ENCODE measurements around the gene MGAT4B. TPM values are rescaled to one million over a fixed set of nuclear protein-coding genes. Genes with fewer than 3 reads are reported as not detected.

The MGAT4B gene
- total RNA-seq, 3 donors from 2014 or later (not counting 1 experiment from before 2014, with no cell fraction given), result 143 to 159 (median 144) TPM

- intact Hi-C loops (cut with micrococcal nuclease), result loop anchor here (2.0 kb wide), 1 partner anchor 98 kb away; no protein-coding TSS in a partner anchor
- peaks cover 44% of the 10 kb centered on the region for H3K4me1 ChIP-seq (ENCODE audit: control insufficient read depth, insufficient read depth, low read length)
- no peaks in the 10 kb centered on the region for H3K36me3 Mint-ChIP-seq
- H3K4me3 ChIP-seq (ENCODE audit: low read length), result no peak overlapping the region
- peaks cover 22 to 38% of the 10 kb centered on the region in 2 donors for H3K4me1 Mint-ChIP-seq
- peak overlapping the region; percentile 70 for H3K4me3 Mint-ChIP-seq
- peaks cover 12% of the 10 kb centered on the region for H3K36me3 ChIP-seq (ENCODE audit: control insufficient read depth, insufficient read depth, low read length)
- H3K9me3 ChIP-seq (ENCODE audit: control insufficient read depth, insufficient read depth, low read length), result no peaks in the 10 kb centered on the region
- H3K9me3 Mint-ChIP-seq, result no peaks in the 10 kb centered on the region
- no peak overlapping the region for H3K27ac ChIP-seq (ENCODE audit: low read length)
- H3K27me3 ChIP-seq (ENCODE audit: control insufficient read depth, insufficient read depth, low read length), result no peaks in the 10 kb centered on the region
- 95% methylated on average over 3 of the region's 3 CpGs for WGBS (ENCODE audit: insufficient coverage)
- no peaks in the 10 kb centered on the region for H3K27me3 Mint-ChIP-seq (ENCODE audit: low read depth in 2 of 2)
- DNase-seq (no peak), ATAC-seq (no peak)
- TF ChIP-seq CTCF (IDR thresholded peaks at IDR 0.05), result no peak
- H3K27ac Mint-ChIP-seq, result peak overlapping the region in 1 of 2 donors; percentile 85
Measured at GRCh38 chr5:179794575-179794974, 12.1 kb downstream of the MGAT4B start.

- Mint-ChIP-seq H3K27me3 (ENCODE audit: low read depth in 2 of 2) (no peaks in the 10 kb centered on the region), H3K27ac (peak overlapping the region; percentile 67 to 85), H3K36me3 (no peaks in the 10 kb centered on the region), H3K4me1 (peaks cover 22 to 38% of the 10 kb centered on the region in 2 donors), H3K4me3 (peak overlapping the region; percentile 61), H3K9me3 (no peaks in the 10 kb centered on the region)
- DNase-seq (no peak), ATAC-seq (no peak)
- no peaks in the 10 kb centered on the region for H3K27me3 ChIP-seq (ENCODE audit: control insufficient read depth, insufficient read depth, low read length)
- no peak overlapping the region for H3K27ac ChIP-seq (ENCODE audit: low read length)
- intact Hi-C loops (cut with micrococcal nuclease), result loop anchor here (2.0 kb wide), 1 partner anchor 97 kb away; no protein-coding TSS in a partner anchor
- peaks cover 44% of the 10 kb centered on the region for H3K4me1 ChIP-seq (ENCODE audit: control insufficient read depth, insufficient read depth, low read length)
- H3K36me3 ChIP-seq (ENCODE audit: control insufficient read depth, insufficient read depth, low read length), result peaks cover 9% of the 10 kb centered on the region
- no peaks in the 10 kb centered on the region for H3K9me3 ChIP-seq (ENCODE audit: control insufficient read depth, insufficient read depth, low read length)
- TF ChIP-seq CTCF (IDR thresholded peaks at IDR 0.05), result no peak
- 68% methylated on average over 3 of the region's 3 CpGs for WGBS (ENCODE audit: insufficient coverage)
- H3K4me3 ChIP-seq (ENCODE audit: low read length), result no peak overlapping the region
Measured at GRCh38 chr5:179794171-179794570, 12.5 kb downstream of the MGAT4B start.

DNA sequence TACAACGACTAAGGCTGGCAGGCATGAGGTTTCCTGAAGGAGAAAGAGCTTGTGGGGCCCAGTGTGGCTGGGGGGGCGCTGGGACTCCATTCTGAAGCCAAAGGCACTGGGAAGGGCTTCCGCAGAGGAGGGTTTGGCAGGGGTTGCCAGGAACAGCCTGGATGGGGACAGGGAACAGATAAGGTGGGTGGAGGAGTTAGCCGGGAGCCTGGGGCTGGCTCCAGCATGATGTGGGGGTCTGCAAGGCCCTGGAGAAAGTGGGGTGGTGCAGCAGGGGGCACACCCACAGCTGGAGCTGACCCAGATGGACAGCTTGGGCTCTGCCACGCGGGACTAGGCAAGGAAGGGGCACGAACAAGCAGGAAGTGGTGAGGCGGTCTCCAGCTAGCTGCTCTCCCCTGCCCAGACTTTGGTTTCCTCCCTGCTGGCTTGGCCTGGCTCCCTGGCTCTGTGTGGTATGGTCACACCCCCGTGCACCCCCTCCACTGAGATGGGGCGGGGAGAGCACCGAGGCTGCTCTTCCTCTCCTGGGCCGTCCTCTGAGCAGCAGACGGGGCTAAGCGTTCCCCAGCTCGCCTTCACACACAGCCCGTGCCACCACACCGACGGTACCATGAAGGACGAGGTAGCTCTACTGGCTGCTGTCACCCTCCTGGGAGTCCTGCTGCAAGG is 13.1 kb downstream of the MGAT4B start, which contains the start of gene LTC4S:
LTC4S (plus strand) TSS at position 519 of the 672 bp plus-strand sequence; CDS start at position 614, 95 bp downstream.
- no peaks in the 10 kb centered on the region for H3K27me3 ChIP-seq (ENCODE audit: control insufficient read depth, insufficient read depth, low read length)
- H3K36me3 Mint-ChIP-seq, result no peaks in the 10 kb centered on the region
- peak within 1 kb of the TSS; percentile 67 to 85 for H3K27ac Mint-ChIP-seq
- peaks cover 22 to 38% of the 10 kb centered on the region in 2 donors for H3K4me1 Mint-ChIP-seq
- DNase-seq, result peak; percentile 51 to 79
- WGBS (ENCODE audit: insufficient coverage), result 11% methylated on average over 19 of the region's 19 CpGs
- no peaks in the 10 kb centered on the region for H3K27me3 Mint-ChIP-seq (ENCODE audit: low read depth in 2 of 2)
- H3K4me3 ChIP-seq (ENCODE audit: low read length), result no peak within 1 kb of the TSS
- peak within 1 kb of the TSS; percentile 72 for H3K4me3 Mint-ChIP-seq
- no peaks in the 10 kb centered on the region for H3K9me3 ChIP-seq (ENCODE audit: control insufficient read depth, insufficient read depth, low read length)
- intact Hi-C loops (cut with micrococcal nuclease), result loop anchor here (2.0 kb wide), 1 partner anchor 97 kb away; no protein-coding TSS in a partner anchor
- peaks cover 5% of the 10 kb centered on the region for H3K36me3 ChIP-seq (ENCODE audit: control insufficient read depth, insufficient read depth, low read length)
- TF ChIP-seq CTCF (IDR thresholded peaks at IDR 0.05), result no peak
- H3K27ac ChIP-seq (ENCODE audit: low read length), result peak within 1 kb of the TSS; percentile 6
- peak; percentile 49 to 70 (median 53) for ATAC-seq
- no peaks in the 10 kb centered on the region for H3K9me3 Mint-ChIP-seq
- H3K4me1 ChIP-seq (ENCODE audit: control insufficient read depth, insufficient read depth, low read length), result peaks cover 44% of the 10 kb centered on the region

Data from natural killer cell (primary cell).